ENCODE data around the gene ERCC2.
"Not testable (repeated sequence)": the region's sequence is repeated elsewhere in the genome, so short reads cannot be mapped to it uniquely, and the experiment has no call there.

Gene ERCC2

GRCh38 chr19:45344621-45345505, 25.5 kb downstream of the ERCC2 start:
- no peak for TF ChIP-seq CTCF (IDR thresholded peaks at IDR 0.05; ENCODE audit: control insufficient read depth, extremely low read depth, insufficient read depth)
- H3K4me3 ChIP-seq (ENCODE audit: low read depth, low read length) = no peak overlapping the region
- DNase-seq (ENCODE audit: low read depth) = no peak

GRCh38 chr19:45342911-45343310, 27.5 kb downstream of the ERCC2 start:
- no peak for TF ChIP-seq CTCF (IDR thresholded peaks at IDR 0.05; ENCODE audit: control insufficient read depth, extremely low read depth, insufficient read depth)
- DNase-seq (ENCODE audit: low read depth) = no peak
- no peak overlapping the region for H3K4me3 ChIP-seq (ENCODE audit: low read depth, low read length)

- no peak for TF ChIP-seq CTCF (IDR thresholded peaks at IDR 0.05; ENCODE audit: control insufficient read depth, extremely low read depth, insufficient read depth)
- H3K4me3 ChIP-seq (ENCODE audit: low read depth, low read length) = peak overlapping the region; percentile 56
Observed at GRCh38 chr19:45340899-45341453, 29.4 kb downstream of the ERCC2 start.

GRCh38 chr19:45340232-45340898, 30.0 kb downstream of the ERCC2 start, which contains the start of gene KLC3:
Gene KLC3 (plus strand): TSS chr19:45340750. CDS start chr19:45345542, 4,792 bp downstream.
- H3K4me3 ChIP-seq (ENCODE audit: low read depth, low read length) = peak within 1 kb of the TSS; percentile 56
- no peak for DNase-seq (ENCODE audit: low read depth)

More at GRCh38 chr19:45340899-45341453, 29.4 kb downstream of the ERCC2 start:
- DNase-seq (ENCODE audit: low read depth) = no peak

GRCh38 chr19:45339629-45340028, 30.7 kb downstream of the ERCC2 start:
- no peak for DNase-seq (ENCODE audit: low read depth)
- TF ChIP-seq CTCF (IDR thresholded peaks at IDR 0.05; ENCODE audit: control insufficient read depth, extremely low read depth, insufficient read depth) = no peak
- no peak overlapping the region for H3K4me3 ChIP-seq (ENCODE audit: low read depth, low read length)

More at GRCh38 chr19:45340232-45340898, 30.0 kb downstream of the ERCC2 start, which contains the start of gene KLC3:
- TF ChIP-seq CTCF (IDR thresholded peaks at IDR 0.05; ENCODE audit: control insufficient read depth, extremely low read depth, insufficient read depth) = no peak

- no peak for TF ChIP-seq CTCF (IDR thresholded peaks at IDR 0.05; ENCODE audit: control insufficient read depth, extremely low read depth, insufficient read depth)
- H3K4me3 ChIP-seq (ENCODE audit: low read depth, low read length) = no peak overlapping the region
- no peak for DNase-seq (ENCODE audit: low read depth)
Observed at GRCh38 chr19:45336696-45337251, 33.6 kb downstream of the ERCC2 start.

- H3K4me3 ChIP-seq (ENCODE audit: low read depth, low read length); DNase-seq (ENCODE audit: low read depth): not testable (repeated sequence)
Observed at GRCh38 chr19:45334881-45335280, 35.5 kb downstream of the ERCC2 start.

Data from LNCaP clone FGC (cell line).